Left kidney (tissue), 2 donors: ENCODE results near the gene ANO4. TPM values are rescaled to one million over a fixed set of nuclear protein-coding genes. Genes with fewer than 3 reads are reported as not detected.
A peak's percentile ranks its signal among the peaks of the same experiment; 100 is the strongest.
"Not testable (repeated sequence)": the region's sequence is repeated elsewhere in the genome, so short reads cannot be mapped to it uniquely, and the experiment has no call there.

Source experiments
- DNase-seq: peaks from one replicate; pipeline ENCODE4 v3.0.0-alpha.2; 2013
- polyA plus RNA-seq: library from polyadenylated mRNA; unstranded; fragments of 120-200 nt; gene quantifications from one replicate; pipeline ENCODE4 v1.2.1, GENCODE V29; 2013; ENCODE audit not compliant: insufficient read length

ANO4 gene
- polyA plus RNA-seq, 1 donor, result 2.1 TPM

GRCh38 chr12:101097829-101098580 is 303.4 kb downstream of the ANO4 start:
- peak; percentile 88 for DNase-seq

GRCh38 chr12:101107032-101107763 is 312.6 kb downstream of the ANO4 start:
- no peak for DNase-seq

DNA sequence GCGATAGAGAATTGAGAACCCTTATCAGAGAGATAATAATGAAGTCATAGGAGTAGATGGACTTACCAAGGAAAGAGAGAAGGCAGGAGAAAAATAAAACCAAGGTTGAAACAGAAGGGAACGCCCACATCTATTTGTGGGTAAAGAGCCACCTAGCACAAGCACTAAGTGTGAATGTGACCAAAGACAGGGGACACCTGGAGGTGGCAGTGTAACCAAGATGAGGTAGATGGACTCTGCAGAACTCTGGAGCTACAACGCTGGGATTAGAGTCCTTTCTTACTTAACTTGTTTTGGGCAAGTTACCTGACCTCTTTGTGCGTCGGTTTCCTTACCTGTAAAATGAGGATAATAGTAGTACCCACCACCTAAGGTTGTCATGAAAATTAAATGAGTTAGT is 313.6 kb downstream of the ANO4 start:
- no peak for DNase-seq

- DNase-seq, result no peak
Observed at GRCh38 chr12:101110866-101111265, 316.3 kb downstream of the ANO4 start.

DNA sequence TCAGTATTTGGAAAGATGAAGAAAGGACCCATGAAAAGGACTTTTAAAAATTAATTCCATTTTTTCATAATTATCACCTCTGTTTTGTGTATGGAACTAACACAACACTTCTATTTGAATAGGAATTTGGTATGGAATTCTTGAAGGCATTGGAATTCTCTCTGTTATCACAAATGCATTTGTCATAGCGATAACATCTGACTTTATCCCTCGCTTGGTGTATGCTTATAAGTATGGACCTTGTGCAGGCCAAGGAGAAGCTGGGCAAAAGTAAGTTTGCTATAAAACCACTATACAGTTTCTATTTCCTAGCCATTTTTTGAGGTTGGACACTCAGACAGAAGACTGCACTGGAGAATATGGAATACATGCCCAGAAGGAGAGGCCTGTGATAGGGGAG is 316.9 kb downstream of the ANO4 start:
- DNase-seq, result no peak

- no peak for DNase-seq
Observed at GRCh38 chr12:101115326-101115725, 320.8 kb downstream of the ANO4 start.

DNA sequence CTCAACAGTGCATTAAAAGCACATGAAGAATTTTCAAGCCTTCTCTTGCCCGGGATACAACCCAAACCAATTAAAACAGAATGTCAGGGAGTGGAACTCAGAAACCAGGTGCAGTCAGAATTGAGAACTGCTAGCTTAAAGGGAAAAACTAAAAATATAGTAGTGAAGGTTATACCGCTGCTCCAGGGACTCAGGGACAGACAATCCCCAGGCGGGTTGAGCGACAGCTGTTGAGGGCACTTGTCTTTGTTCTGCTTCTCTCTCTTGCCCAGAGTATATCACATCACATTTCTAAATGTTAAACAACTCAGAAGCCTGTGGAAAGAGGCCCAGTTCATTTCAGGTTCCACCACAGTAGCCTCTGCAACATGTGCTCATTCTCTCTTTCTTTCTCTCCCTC is 322.3 kb downstream of the ANO4 start:
- DNase-seq, result no peak

- DNase-seq, result no peak
Observed at GRCh38 chr12:101117842-101118241, 323.3 kb downstream of the ANO4 start.

- peak; percentile 12 for DNase-seq
Observed at GRCh38 chr12:101127521-101128219, 333.1 kb downstream of the ANO4 start.

- not testable (repeated sequence) for DNase-seq
Observed at GRCh38 chr12:101145777-101146431, 351.3 kb downstream of the ANO4 start.

DNA sequence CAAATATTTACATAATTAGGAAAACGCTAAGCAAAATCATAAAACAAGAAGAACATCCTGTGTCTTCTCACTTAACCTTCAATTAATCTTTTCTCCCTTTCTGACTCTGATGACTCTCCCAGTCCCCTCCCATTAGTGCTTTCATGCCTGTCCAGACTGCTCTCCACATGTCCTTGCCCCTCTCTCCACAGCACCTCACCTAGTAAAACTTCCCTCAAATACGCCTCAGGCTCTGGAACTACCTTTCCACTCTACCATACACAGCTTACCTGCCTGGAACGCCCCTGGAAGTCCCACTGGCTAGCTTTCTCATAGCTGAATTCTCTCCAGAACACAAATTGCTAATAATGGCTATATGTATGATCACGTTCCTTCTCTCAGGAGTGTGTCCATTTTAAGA is 370.7 kb downstream of the ANO4 start:
- DNase-seq, result no peak

GRCh38 chr12:101166866-101167265 is 372.3 kb downstream of the ANO4 start:
- DNase-seq, result no peak

DNA sequence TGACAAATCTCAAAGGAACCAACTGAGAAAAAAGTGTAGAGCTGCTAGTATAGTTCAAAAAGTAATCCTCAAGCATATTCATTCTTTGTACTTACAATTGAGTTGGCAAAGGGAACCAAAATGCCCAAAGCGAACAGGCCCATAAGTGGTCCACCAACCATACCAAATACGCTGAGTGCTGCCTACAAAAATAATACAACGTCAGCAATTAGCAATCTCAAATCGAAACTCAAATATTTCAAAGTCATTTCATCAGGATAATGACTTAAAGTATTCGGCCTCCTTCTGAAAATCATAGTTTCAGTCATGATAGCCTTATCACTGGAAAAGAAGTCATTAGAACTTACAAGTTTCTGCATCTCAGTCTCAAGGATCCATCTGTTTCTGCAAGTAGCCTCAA is 373.4 kb downstream of the ANO4 start:
- no peak for DNase-seq

DNA sequence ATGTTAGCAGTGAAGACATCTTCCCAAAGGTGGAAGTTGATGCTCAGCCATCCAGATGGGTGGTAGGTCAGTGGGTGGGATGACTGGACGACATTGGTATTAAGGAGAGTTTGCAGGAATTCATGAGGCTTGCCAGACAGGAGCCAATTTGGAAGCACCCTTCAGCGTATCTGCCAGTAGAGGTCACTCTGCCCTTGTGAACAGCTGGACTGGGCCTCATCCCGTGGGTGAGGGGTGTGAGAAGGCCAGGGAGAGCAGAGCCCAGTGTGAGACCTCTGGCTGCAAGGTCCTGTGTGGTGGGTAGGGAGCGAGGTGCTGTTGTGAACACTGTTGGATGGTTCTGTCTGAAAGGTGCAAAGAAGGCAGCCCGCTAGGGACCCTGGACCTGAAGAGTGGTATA is 377.7 kb downstream of the ANO4 start:
- DNase-seq, result no peak

DNA sequence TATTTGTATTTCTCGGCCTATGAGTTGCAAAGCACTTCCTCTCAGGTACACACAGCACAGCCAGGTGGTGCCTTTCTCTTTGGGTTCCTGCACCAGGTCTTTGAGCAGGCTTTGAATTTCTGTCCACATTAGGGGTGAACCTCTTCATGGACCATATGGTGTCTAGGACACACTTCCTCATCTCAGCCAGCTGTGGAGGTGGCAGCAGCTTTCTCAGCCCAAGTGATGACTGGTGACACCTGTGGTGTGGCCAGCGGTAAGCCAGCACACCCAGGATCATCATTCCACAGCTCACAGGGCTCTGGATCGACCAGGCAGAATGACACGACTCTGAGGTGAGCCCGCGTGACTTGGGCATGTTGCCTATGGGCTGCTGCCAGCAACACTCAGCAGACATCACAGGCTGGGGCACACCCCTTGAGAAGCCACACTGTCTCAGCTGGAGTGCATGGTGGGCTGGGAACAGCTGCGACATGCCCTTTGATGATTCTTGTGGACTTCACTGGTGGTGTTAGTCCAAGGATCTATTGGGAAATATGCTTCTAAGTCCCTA is 378.7 kb downstream of the ANO4 start:
- DNase-seq, result no peak

DNA sequence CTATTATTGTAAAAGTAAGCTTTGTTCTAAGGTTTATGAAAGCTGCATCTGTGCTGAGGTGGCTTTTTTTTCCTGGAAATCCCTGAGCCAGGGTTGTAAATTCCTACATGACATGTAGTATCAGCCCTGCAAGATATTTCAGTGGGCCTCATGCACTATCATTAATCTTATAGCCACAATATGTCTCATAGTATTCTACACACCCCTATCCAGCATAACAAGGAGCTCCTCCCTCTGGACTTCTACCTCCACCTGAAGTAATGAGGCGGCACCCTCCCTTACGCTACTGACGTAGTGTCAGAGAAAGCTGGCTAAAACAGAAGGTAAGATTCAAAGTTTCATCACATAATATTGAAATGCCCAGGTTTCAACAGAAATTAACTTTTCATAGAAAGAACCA is 380.0 kb downstream of the ANO4 start:
- DNase-seq, result no peak

Other genes with a start within 250 kb of the ANO4 start
- gene GAS2L3, start 221.1 kb upstream of the ANO4 start, polyA plus RNA-seq, result 32.9 TPM